Measurements from ENCODE around the gene HERC4.
"Not testable (repeated sequence)": the region's sequence is repeated elsewhere in the genome, so short reads cannot be mapped to it uniquely, and the experiment has no call there.

HERC4 gene

DNA sequence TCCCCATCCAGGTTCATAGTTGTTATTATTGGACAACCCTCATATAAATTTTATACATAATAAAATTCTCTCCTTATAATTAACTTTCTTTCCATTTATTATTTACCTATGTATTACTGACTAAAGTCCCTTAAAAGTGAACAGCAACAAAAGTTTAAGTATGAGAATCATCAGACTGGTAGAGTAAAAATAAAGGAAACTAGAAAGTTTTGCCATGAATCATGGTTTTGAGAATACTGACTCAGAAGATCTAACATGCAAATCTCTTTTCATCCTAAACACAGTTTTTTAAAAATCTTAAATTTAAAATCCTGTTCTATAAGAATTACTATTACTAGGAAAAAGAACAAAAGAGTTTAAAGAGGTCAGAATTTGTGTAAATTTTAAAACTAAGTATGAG, 32.1 kb downstream of the HERC4 start:
- no peak for DNase-seq

DNA sequence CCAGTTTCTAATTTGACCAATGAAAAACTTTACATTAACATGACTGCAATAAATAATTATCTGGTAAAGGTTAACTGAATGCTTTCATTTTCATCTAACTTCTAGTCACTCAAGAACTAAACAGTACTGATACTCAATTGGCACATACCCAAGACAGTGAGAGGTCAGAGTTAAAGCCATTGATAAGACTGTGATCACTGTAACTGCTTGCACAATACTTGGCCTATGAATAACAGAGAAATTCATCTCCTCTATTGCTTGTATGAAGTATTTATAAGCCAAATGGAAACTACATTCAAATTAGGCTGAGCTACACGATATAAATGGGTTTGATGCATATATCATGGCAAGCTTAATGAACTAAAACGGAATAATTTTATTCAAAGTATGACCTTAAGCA, 43.0 kb downstream of the HERC4 start:
- DNase-seq, result no peak

DNA sequence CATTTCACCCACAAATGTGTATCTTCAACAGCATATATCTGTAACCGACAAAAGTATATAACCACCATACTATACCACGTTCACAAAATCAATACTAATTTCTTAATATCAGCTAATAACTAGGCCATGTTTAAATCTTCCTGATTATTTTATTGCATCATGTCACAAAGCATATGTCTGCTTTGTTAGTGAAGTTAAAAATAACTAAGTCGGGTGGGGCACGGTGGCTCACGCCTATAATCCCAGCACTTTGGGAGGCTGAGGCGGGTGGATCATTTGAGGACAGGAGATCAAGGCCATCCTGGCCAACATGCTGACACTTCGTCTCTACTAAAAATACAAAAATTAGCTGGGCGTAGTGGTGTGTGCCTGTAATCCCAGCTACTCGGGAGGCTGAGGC, 47.7 kb downstream of the HERC4 start:
- DNase-seq, result no peak

DNA sequence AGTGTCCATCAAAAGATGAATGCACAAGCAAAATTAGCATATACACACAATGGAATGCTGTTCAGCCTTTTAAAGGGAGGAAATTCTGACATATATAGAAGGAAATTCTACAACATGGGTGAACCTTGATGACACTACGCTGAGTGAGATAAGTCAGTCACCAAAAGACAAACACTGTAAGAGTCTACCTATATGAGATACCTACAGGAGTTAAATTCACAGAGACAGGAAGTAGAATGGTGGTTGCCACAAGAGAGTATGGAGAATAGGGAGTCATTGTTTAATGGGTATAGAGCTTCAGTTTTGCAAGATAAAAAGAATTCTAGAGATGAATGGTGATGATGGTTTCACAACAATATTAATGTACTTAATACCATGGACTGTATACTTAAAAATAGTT, 51.8 kb downstream of the HERC4 start:
- DNase-seq, result no peak

DNA sequence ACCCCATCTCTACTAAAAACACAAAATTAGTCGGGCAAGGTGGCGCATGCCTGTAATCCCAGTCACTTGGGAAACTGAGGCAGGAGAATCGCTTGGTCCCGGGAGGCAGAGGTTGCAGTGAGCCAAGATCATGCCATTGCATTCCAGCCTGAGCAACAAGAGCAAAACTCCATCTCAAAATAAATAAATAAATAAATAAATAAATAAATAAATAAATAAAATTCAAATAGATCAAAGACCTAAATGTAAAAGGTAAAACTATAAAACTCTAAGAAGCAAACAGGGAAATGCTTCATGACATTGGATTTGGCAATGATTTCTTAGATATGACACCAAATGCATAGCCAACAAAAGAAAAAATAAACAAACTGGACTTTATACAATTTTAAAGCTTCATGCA, 52.8 kb downstream of the HERC4 start:
- not testable (repeated sequence) for DNase-seq

DNA sequence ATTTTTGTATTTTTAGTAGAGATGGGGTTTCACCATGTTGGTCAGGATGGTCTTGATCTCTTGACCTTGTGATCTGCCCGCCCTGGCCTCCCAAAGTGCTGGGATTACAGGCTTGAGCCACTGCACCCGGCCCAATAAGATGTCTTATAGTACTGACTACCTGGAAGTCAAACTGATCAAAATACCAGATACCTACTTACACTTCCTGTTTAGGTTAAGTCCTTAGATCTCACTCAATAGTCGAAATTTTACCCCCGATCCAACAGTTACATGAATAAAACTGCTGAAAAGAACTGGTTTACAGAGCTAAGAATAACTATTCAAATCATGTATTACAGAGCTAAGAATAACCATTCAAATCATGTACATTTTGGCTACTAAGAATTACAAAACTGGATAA, 58.6 kb downstream of the HERC4 start:
- not testable (repeated sequence) for DNase-seq

DNA sequence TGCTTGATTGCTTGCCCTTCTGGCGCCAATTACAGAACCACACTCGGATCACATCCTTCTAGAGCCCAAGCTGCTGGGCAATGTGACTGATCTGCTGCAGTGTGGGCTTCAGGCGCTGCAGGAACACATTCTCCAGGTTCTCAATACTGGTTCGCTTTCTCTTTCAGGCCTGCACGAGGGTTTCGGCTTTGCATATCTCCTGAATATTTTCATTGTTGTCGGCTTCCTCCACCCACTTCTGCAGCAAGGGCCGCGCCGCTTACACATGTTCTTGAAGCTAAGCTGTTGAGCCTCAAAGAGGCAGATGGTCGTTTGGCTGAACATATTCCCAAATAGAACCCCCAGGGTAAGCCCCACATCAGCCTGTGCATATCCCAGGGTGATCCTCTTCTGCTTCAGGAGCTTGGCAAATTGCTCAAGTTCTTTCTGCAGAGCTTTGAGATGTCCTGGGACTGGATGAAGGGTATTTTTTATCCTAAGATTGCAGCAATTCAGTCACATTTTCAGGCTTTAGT, 64.6 kb downstream of the HERC4 start:
- no peak for DNase-seq

DNA sequence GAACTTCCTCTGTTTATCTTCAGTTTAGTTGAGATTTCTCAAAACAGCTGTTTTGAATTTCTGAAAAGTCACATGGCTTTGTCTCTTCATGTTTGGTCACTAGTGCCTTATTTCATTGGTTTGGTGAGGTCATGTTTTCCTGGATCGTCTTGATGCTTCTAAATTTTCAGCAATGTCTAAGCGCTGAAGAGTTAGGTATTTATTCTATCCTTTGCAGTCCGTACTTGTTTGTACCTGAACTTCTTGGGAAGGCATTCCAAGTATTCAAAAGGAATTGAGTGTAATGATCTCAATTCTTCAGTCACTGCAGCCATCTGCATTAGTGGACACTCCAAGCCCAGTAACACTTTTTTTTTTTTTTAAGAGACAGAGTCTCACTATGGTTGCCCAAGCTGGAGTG, 67.7 kb downstream of the HERC4 start:
- no peak for DNase-seq

DNA sequence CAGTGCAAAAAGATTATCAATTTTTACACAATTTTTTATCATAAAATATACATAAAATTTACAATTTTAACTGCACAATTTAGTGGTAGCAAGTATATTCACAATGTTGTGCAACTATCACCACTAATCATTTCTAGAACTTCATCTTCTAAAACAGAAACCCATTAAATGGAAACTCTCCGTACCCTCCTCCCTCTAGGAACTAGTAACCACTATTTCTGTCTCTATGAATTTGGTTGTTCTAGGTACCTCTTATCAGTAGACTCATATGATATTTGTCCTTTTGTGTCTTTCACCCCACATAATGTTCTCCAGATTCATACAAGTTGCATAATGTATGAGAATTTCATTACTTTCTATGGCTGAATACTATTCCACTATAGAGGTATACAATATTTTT, 73.5 kb downstream of the HERC4 start:
- DNase-seq, result no peak

DNA sequence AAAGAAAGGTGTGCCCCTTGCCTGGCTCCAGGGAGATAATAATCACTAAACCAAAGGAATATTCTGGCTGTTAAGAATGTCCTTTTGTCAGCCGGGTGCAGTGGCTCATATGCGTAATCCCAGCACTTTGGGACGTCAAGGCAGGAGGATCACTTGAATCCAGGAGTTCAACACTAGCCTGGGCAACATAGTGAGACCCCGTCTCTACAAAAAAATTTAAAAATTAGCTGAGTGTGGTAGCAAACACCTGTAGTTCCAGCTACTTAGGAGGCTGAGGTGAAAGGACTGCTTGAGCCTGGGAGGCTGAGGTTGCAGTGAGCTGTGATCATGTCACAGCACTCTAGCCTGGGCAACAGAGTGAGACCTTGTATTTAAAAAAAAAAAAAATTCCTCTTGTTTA, 74.1 kb downstream of the HERC4 start:
- DNase-seq, result no peak

DNA sequence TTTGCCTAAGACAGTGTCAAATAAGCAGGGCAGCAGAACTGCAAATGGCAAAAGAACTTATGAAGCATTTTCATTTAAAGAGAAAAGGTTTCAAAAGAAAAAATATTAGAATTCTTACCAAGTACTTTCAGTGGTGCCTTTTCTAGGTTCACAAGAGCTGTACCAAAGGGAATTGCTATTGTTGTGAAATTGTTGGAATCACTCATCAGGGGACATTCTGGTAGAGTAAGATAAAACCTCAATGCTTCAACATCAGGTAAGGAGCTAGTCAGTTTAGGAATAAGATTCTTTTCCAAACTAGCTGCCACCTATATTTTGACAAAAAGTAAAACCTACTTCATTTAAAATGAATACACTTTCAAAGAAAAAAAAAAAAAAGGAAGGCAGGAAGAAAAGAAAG, 85.0 kb downstream of the HERC4 start:
- DNase-seq, result no peak

DNA sequence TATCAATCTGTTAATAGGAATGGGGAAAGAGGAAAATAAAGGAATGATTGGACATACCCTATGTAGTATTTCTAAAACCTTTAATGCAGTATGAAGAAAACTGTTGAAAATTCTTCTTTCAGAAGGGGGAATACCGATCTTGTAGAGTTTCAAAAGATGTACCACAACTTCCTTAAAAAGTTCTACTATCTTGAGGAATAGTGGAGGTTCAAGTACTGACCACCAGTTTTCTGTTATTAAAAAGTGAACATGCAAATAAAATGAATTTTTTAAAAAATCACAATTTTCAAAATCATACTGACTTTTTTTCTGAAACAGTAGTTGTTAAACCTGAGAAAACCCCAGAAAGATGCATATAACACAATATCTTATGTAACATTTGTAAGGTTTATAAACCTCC, 86.5 kb downstream of the HERC4 start:
- DNase-seq, result no peak

DNA sequence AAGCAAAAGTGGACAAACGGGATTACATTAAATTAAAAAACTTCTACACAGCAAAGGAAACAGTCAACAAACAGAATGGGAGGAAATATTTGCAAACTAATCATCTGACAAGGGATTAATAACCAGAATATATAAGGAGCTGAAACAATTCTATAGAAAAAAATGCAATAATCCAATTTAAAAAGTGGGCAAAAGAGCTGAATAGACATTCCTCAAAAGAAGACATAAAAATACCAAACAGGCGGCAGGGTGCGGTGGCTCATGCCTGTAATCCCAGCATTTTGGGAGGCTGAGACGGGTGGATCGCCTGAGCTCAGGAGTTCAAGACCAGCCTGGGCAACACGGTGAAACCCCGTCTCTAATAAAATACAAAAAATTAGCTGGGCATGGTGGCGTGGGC, 92.5 kb downstream of the HERC4 start:
- DNase-seq, result not testable (repeated sequence)

DNA sequence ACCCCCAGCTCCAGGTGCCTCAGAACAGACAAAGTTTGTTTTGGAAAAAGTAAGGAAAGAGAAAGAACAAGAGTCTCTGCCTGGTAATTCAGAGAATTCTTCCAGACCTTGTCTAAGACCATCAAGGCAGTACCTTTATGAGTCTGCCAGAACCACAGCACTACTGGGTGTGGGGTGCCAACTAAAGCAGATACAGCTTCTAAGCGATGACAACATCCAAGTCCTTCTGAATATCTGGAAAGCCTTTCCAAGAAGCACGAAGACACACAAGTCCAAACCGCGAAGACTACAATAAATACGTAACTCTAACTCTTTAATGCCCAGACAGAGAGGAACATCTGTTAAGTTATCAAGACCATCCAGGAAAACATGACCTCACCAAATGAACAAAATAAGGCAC, 96.3 kb downstream of the HERC4 start:
- DNase-seq, result no peak

DNA sequence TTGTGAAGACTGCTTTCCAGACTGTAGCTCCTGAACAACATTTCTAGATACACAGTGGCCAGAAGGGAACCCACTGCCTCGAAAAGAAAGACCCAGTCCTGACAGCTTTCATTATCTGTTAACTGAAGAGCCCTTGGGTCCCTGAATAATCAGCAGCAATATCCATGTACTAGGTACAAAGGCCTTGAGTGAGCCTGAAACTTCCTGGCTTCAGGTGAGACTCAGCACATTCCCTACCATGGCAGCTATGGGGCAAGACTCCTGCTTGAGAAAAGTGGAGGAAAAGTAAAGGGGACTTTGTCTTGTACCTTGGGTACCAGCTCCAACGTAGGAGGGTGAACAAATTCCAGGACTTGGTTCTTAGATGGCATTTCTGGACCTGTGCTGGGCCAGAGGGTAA, 97.8 kb downstream of the HERC4 start:
- DNase-seq, result no peak

DNA sequence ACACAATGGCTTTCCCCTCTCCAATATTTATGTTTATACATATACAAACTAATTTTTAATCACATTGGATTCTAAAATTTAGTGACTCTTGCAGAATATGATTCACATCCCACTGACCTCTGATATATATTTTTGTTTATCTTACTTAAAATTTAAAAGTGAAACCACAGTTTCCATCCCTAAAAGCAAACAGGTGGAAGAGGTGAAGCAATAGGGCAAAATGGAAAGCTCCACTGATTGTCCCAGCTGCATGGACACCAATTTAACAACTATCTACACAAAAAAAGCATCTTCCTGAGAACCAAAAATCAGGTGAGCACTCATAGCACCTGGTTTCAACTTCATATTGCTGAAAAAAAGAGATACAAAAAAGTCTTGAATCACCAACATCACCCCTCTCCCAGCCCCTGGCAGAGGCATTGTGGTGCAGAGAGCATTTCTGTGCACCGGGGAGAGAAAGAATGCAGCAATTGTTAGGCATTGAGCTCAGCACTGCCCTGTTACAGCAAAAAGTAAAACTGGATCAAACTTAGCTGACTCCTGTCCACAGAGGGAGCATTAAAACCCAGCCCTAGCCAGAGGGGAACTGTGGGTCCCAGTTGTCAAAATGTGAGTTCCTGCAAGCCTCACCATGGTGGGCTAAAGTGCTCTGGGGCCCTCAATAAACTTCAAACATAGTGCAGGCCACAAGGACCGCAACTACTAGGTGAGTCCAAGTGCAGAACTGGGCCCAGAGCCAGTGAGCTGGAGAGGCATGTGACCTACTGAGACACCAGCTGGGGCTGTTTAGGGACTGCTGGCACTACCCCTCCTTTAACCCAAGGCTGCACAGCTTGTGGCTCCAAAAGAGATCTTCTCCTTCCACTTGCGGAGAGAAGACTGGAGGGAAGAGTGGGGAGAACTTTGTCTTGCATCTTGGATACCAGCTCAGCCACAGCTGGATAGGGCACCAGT, 98.5 kb downstream of the HERC4 start:
- DNase-seq, result no peak

DNA sequence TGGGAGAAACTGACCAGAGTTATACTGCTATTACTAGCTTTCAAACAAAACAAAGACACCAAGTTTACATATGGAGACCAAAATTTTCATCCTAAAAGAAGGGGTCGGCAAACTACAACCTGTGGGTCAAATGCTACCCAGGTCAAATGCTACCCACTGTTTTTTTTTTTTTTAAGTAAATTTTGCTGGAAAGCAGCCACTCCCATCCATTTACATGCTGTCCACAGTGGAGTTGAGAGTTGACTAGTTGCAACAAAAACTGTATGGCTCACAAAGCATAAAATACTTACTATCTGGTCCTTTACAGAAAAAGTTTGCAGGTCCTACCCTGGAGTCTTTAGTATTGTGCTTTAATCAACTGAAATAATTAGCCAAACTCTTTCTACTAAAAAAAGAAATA, 99.2 kb downstream of the HERC4 start:
- no peak for DNase-seq

DNA sequence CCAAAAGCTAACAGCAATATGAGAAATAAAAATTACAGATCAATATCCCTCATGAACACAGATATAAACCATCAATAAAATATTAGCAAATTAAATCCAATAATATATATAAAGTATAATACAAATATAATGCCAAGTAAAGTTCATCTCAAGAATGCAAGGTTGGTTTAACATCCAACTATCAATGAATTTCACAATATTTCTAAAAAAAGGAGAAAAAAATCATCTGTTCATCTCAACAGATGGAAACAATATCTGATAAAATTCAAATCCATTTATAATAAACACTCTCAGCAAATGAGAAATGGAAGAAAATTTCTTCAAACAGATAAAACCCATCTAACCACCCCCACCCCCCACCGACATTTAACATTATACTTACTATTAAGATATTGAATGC, 103.8 kb downstream of the HERC4 start:
- DNase-seq, result no peak

DNA sequence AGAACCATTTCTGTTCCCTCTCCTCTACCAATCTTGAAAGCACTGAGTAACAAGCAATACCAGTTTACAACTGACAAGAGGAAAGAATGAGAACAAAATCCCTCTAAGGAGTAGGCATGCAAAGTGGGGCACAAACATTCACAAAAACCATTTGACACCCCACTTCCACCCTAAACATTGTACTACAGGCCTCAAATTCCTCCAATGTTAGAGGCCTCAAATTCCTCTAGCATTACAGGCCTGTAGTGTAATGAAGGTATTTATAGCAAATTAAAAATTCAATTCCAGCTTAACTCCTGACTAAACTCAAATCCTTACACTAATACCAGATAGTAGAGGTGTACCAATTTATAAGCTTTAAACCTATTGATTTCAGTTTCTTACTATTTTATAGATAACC, 105.2 kb downstream of the HERC4 start:
- no peak for DNase-seq

DNA sequence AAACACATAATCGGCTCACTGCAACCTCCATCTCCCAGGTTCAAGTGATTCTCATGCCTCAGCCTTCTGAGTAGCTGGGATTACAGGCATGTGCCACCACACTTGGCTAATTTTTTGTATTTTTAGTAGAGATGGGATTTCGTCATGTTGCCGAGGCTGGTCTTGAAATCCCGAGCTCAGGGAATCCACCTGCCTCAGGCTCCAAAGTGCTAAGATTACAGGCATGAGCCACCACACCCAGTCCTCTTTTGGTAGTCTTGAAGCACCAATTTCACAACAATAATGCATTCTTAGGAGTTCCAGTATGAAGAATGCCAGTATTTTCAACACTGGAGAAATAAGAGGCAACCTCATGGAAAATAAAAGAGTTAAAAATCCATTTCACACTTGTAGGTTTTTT, 109.0 kb downstream of the HERC4 start:
- DNase-seq, result not testable (repeated sequence)

DNA sequence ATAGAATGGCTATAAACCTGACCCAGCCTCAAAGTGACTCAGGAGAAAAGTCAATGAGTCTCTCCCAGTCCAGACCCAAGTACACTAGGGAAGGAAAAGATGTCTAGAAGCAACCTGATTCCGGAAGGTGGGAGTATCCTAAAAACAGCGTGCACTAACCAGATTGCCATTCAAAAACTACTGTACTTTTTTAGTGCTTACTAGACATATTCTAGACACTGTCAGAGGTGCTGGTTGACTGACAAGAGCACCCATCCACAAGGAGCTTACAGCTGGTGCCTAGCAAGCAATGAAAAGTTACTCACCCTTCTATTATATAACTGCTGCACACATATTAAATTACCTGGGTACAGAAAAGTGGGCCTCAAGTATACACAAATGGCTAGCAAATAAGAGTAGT, 109.6 kb downstream of the HERC4 start:
- no peak for DNase-seq

DNA sequence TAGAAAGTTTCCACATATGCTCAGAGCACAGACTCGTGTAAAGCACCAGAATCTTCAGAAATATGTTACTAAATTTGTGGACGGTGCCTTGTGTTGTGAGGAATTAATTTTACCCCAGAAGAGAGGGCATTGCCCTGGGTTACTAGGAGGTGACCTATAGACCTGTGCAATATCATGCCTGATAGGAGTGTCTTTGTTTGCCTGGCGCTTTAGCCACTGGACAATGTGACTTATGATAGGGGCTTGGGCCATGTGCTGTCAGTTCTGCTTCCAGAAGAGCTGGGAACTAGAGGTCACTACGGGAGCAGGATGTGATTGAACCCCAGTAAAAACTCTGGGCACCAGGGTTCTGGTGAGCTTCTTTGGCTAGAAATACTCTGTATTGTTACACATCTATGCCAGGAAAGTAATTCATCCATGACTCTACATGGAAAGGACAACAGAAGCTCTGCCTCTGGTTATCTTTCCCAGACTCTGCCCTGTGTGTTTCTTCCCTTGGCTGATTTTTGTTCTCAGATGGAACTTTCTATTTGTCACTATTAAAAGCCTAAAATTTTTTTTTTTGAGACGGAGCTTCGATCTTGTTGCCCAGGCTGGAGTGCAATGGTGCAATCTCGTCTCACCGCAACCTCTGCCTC, 115.1 kb downstream of the HERC4 start:
- DNase-seq, result no peak

DNA sequence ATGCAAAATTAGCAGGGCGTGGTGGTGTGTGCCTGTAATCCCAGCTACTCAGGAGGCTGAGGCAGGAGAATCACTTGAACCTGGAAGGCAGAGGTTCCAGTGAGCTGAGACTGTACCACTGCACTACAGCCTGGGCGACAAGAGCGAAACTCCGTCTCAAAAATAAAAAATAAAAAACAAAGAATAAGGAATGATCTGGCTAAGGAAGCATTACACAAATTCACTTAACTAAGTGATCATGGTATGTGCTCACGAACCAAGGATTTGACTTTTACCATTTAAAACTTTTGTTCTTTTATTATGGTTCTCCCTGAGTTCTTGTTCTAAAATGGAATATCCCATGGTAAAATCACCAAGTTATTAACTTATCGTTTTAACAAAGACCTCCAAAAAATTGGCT, 119.5 kb downstream of the HERC4 start:
- DNase-seq, result no peak

DNA sequence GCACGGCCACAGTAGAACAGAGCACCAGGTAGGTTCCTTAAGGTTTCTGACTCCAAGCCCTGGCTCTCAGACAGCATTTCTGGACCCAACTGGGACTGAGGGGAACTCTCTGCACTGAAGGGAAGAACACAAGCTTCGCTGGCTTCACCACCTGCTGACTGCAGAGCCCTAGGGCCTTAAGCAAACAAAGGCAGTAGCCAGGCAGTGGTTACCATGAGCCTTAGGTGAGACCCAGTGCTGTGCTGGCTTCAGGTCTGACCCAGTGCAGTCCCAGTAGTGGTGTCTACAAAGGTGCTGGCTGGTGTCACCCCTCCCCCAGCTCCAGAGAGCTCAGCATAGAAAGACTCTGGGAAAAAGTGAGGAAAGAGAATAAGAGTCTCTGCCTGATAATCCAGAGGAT, 131.2 kb downstream of the HERC4 start:
- no peak for DNase-seq

Measured in NCI-H2227 treated with DMSO at 0.1 percent for 48 hours (cell line).